B cell (primary cell): ENCODE data around the gene OR6P1. TPM values are rescaled to one million over a fixed set of nuclear protein-coding genes. Genes with fewer than 3 reads are reported as not detected.

Experiments used
- ATAC-seq: fragments of 200-7000 bp; cut with Tn5 transposase; one replicate; pipeline ENCODE4 v1.10.0; 2021; ENCODE audit warnings: low read depth, mild to moderate bottlenecking, moderate number of reproducible peaks, moderate library complexity
- CTCF ChIA-PET: fragments of 350-600 bp; sonication (Branson Sonifier 250); formaldehyde crosslinking; loops from one replicate; lab custom pipeline; 2021; ENCODE audit warnings: antibody characterized with exemption, inconsistent platforms; lab: Charles Lee
- POLR2A ChIA-PET: fragments of 350-600 bp; sonication (Branson Sonifier 250); formaldehyde crosslinking; loops from one replicate; lab custom pipeline; 2021; ENCODE audit warnings: antibody characterized with exemption; lab: Charles Lee
- DNase-seq: peaks from one replicate; pipeline ENCODE4 v3.0.0; 2013
- H2AFZ ChIP-seq: 2 replicates; pipeline ENCODE4 v1.6.1; 2012; ENCODE audit warnings: mild to moderate bottlenecking, low read depth, low read length; ENCODE audit not compliant: insufficient read depth, poor library complexity, severe bottlenecking
- H3K27ac ChIP-seq, 2 donors: 1 replicate in 1 of 2; 2 replicates in 1 of 2; pipeline ENCODE4 v1.5.1; 2012 to 2013; ENCODE audit warnings: low read length in 2 of 2, mild to moderate bottlenecking in 2 of 2, moderate library complexity in 1 of 2
- H3K27me3 ChIP-seq, 4 experiments: fragments of 200-600 bp in 1 of 4; sonication (generic) in 1 of 4; replicated peaks in 1 of 4; 1 replicate in 2 of 4; 2 replicates in 2 of 4; pipeline versions ENCODE4 v1.6.1 to v1.7.0; 2013 to 2016; ENCODE audit warnings: low read length in 3 of 4, mild to moderate bottlenecking in 2 of 4, mixed read lengths in 1 of 4, moderate library complexity in 1 of 4; ENCODE audit not compliant: insufficient read depth in 4 of 4, control insufficient read depth in 3 of 4; ENCODE audit errors: control extremely low read depth in 1 of 4
- H3K36me3 ChIP-seq, 2 experiments: replicated peaks in 1 of 2; 1 replicate in 1 of 2; 2 replicates in 1 of 2; pipeline versions ENCODE4 v1.6.1 to v1.7.1; 2013; ENCODE audit warnings: low read length in 1 of 2; ENCODE audit not compliant: insufficient read depth in 2 of 2, control insufficient read depth in 1 of 2; ENCODE audit errors: control extremely low read depth in 1 of 2, extremely low read depth in 1 of 2
- H3K4me1 ChIP-seq, 2 donors: fragments of 200-600 bp in 1 of 2; sonication (generic) in 1 of 2; 1 replicate in 1 of 2; 2 replicates in 1 of 2; pipeline versions ENCODE4 v1.5.1 to v1.6.1; 2013 to 2017; ENCODE audit warnings: low read length in 2 of 2; ENCODE audit not compliant: control insufficient read depth in 2 of 2, insufficient read depth in 2 of 2
- H3K4me2 ChIP-seq: replicated peaks from 2 replicates; pipeline ENCODE3; 2012; ENCODE audit warnings: mild to moderate bottlenecking, low read depth, low read length; ENCODE audit not compliant: poor library complexity, severe bottlenecking
- H3K4me3 ChIP-seq, 5 experiments: fragments of 200-600 bp in 1 of 5; sonication (generic) in 1 of 5; 1 replicate in 3 of 5; 2 replicates in 2 of 5; pipeline versions ENCODE4 v1.5.1 to v1.7.0; 2011 to 2016; ENCODE audit warnings: low read length in 4 of 5, mild to moderate bottlenecking in 4 of 5, low read depth in 2 of 5, control low read depth in 1 of 5, moderate library complexity in 1 of 5; ENCODE audit not compliant: insufficient read depth in 1 of 5; ENCODE audit errors: control extremely low read depth in 1 of 5, extremely low read depth in 1 of 5
- H3K79me2 ChIP-seq: fragments of 200-600 bp; sonication (generic); one replicate; pipeline ENCODE4 v1.6.0; 2016; ENCODE audit warnings: low read length; ENCODE audit not compliant: control insufficient read depth, insufficient read depth
- H3K9ac ChIP-seq: fragments of 200-600 bp; sonication (generic); 2 replicates; pipeline ENCODE4 v1.6.1; 2017; ENCODE audit warnings: mild to moderate bottlenecking, low read length, moderate library complexity
- H3K9me3 ChIP-seq, 3 donors: one replicate each; pipeline versions ENCODE4 v1.6.1 to v1.7.1; 2013; ENCODE audit warnings: low read length in 2 of 3; ENCODE audit not compliant: control insufficient read depth in 2 of 3, insufficient read depth in 1 of 3; ENCODE audit errors: control extremely low read depth in 1 of 3
- H4K20me1 ChIP-seq: 2 replicates; pipeline ENCODE4 v1.6.0; 2012; ENCODE audit warnings: mild to moderate bottlenecking, low read length; ENCODE audit not compliant: insufficient read depth, control insufficient read depth, poor library complexity, severe bottlenecking
- H3K27ac Mint-ChIP-seq: one replicate; pipeline ENCODE4 v1.8.0; 2021; ENCODE audit warnings: mixed read lengths
- H3K27me3 Mint-ChIP-seq: one replicate; pipeline ENCODE4 v1.8.0; 2021; ENCODE audit warnings: mixed read lengths
- H3K4me1 Mint-ChIP-seq: one replicate; pipeline ENCODE4 v1.8.0; 2021; ENCODE audit warnings: mixed read lengths
- H3K4me3 Mint-ChIP-seq: one replicate; pipeline ENCODE4 v1.8.0; 2021; ENCODE audit warnings: mixed read lengths
- H3K9me3 Mint-ChIP-seq: one replicate; pipeline ENCODE4 v1.8.0; 2022; ENCODE audit warnings: mixed read lengths; ENCODE audit not compliant: insufficient read depth
- CTCF ChIP-seq: fragments of 200-600 bp; IDR thresholded peaks from one replicate; pipeline ENCODE4 v1.8.0; 2022; ENCODE audit warnings: antibody characterized with exemption, mild to moderate bottlenecking
- EZH2 ChIP-seq: IDR thresholded peaks from 2 replicates; pipeline ENCODE4 v1.6.1; 2012; ENCODE audit warnings: borderline replicate concordance, low read depth, mild to moderate bottlenecking, moderate library complexity, low read length; ENCODE audit not compliant: insufficient read depth, poor library complexity, severe bottlenecking
- WGBS: methylation state at CpG from one replicate; pipeline ENCODE4 v1.1.5; 2013; ENCODE audit warnings: missing lambda C conversion rate; ENCODE audit not compliant: insufficient coverage; 5-methylcytosine and 5-hydroxymethylcytosine counted together
- intact Hi-C: fragments of 100-400 bp; cut with micrococcal nuclease; formaldehyde crosslinking; loops from one replicate; pipeline ENCODE4 v1.10.0; 2022
- polyA plus RNA-seq: library from polyadenylated mRNA; depleted of rRNA; stranded (reverse); fragments of >200 nt; gene quantifications from 2 replicates; pipeline ENCODE4 v1.2.3, GENCODE V29; 2012
- total RNA-seq, 2 donors: library from RNA; stranded (reverse); fragments of 120-200 nt in 1 of 2; gene quantifications; 1 replicate in 1 of 2; 2 replicates in 1 of 2; pipeline versions ENCODE4 v1.2.3 to v1.2.4, GENCODE V29; 2013 to 2022

OR6P1 gene
- total and polyA plus RNA-seq, 2 donors (not counting 1 experiment from before 2014, with no cell fraction given) = not detected

GRCh38 chr1:158534496-158534895 lies 35.9 kb downstream of the OR6P1 start:
- no peak overlapping the region for H3K4me2 ChIP-seq
- no peaks in the 10 kb centered on the region for H3K4me1 Mint-ChIP-seq
- H3K4me1 ChIP-seq = no peaks in the 10 kb centered on the region
- H3K9me3 ChIP-seq = no peaks in the 10 kb centered on the region
- CTCF ChIA-PET = no interaction called here
- no peak for ATAC-seq
- no peaks in the 10 kb centered on the region for H4K20me1 ChIP-seq
- no peak overlapping the region for H2AFZ ChIP-seq
- POLR2A ChIA-PET = no interaction called here
- H3K9ac ChIP-seq = no peak overlapping the region
- no peaks in the 10 kb centered on the region for H3K9me3 Mint-ChIP-seq
- H3K27me3 ChIP-seq = no peaks in the 10 kb centered on the region
- H3K4me3 Mint-ChIP-seq = no peak overlapping the region
- TF ChIP-seq CTCF = no peak
- no peak for TF ChIP-seq EZH2
- H3K4me3 ChIP-seq = no peak overlapping the region
- intact Hi-C loops = no loop called here
- DNase-seq = no peak
- no peaks in the 10 kb centered on the region for H3K36me3 ChIP-seq
- H3K79me2 ChIP-seq = no peaks in the 10 kb centered on the region
- no peak overlapping the region for H3K27ac Mint-ChIP-seq
- no peak overlapping the region for H3K27ac ChIP-seq
- H3K27me3 Mint-ChIP-seq = peaks cover 15% of the 10 kb centered on the region
- no CpG with 5 or more reads among the region's 5 CpGs for WGBS

GRCh38 chr1:158527190-158527815 lies 43.1 kb downstream of the OR6P1 start:
- H3K9me3 ChIP-seq = peaks cover 0 to 1% (median 0%) of the 10 kb centered on the region in 3 donors
- TF ChIP-seq EZH2 (no peak), CTCF (peak; percentile 77)
- CTCF ChIA-PET = interaction anchor here (0.8 to 3.4 kb wide), 9 partner anchors 12 to 544 kb away, joined by 3 to 45 read pairs (median 3); no protein-coding TSS in a partner anchor
- no peak overlapping the region for H3K27ac Mint-ChIP-seq
- no peaks in the 10 kb centered on the region for H3K27me3 ChIP-seq
- H3K4me3 Mint-ChIP-seq = no peak overlapping the region
- no peak for ATAC-seq
- POLR2A ChIA-PET = no interaction called here
- no peaks in the 10 kb centered on the region for H3K4me1 ChIP-seq
- DNase-seq = peak; percentile 66
- H3K79me2 ChIP-seq = no peaks in the 10 kb centered on the region
- H3K4me3 ChIP-seq = no peak overlapping the region
- no peak overlapping the region for H3K9ac ChIP-seq
- H3K4me1 Mint-ChIP-seq = no peaks in the 10 kb centered on the region
- no peaks in the 10 kb centered on the region for H4K20me1 ChIP-seq
- H3K36me3 ChIP-seq = no peaks in the 10 kb centered on the region
- H3K27ac ChIP-seq = no peak overlapping the region
- peaks cover 30% of the 10 kb centered on the region for H3K27me3 Mint-ChIP-seq
- intact Hi-C loops = no loop called here
- no peaks in the 10 kb centered on the region for H3K9me3 Mint-ChIP-seq
- no peak overlapping the region for H3K4me2 ChIP-seq
- no CpG with 5 or more reads among the region's 2 CpGs for WGBS
- H2AFZ ChIP-seq = no peak overlapping the region
